Measurements from ENCODE around the gene BANP.
A peak's percentile ranks its signal among the peaks of the same experiment; 100 is the strongest.

The BANP gene

GRCh38 chr16:87966685-87967185 is 15.5 kb downstream of the BANP start:
- DNase-seq (ENCODE audit: low spot score), result no peak
- Histone ChIP-seq H3K4me1 (ENCODE audit: insufficient read depth, poor library complexity, severe bottlenecking) (peaks cover 20% of the 10 kb centered on the region), H3K27me3 (ENCODE audit: insufficient read depth, poor library complexity, severe bottlenecking) (no peaks in the 10 kb centered on the region), H3K4me3 (ENCODE audit: severe bottlenecking) (no peak overlapping the region), H3K27ac (ENCODE audit: poor library complexity, severe bottlenecking) (peak overlapping the region; percentile 2), H3K9me3 (ENCODE audit: severe bottlenecking) (peaks cover 2% of the 10 kb centered on the region), H3K36me3 (ENCODE audit: low read depth) (no peaks in the 10 kb centered on the region)
- no peak for TF ChIP-seq CTCF (IDR thresholded peaks at IDR 0.05; ENCODE audit: poor library complexity, severe bottlenecking)
- peak; percentile 56 for ATAC-seq (ENCODE audit: low read depth)

GRCh38 chr16:87968541-87968940 is 17.3 kb downstream of the BANP start:
- no peak overlapping the region for H3K27ac ChIP-seq (ENCODE audit: poor library complexity, severe bottlenecking)
- no peaks in the 10 kb centered on the region for H3K36me3 ChIP-seq (ENCODE audit: low read depth)
- no peaks in the 10 kb centered on the region for H3K27me3 ChIP-seq (ENCODE audit: insufficient read depth, poor library complexity, severe bottlenecking)
- ATAC-seq (ENCODE audit: low read depth) (no peak), DNase-seq (ENCODE audit: low spot score) (no peak)
- TF ChIP-seq CTCF (IDR thresholded peaks at IDR 0.05; ENCODE audit: poor library complexity, severe bottlenecking), result no peak
- peaks cover 12% of the 10 kb centered on the region for H3K9me3 ChIP-seq (ENCODE audit: severe bottlenecking)
- no peak overlapping the region for H3K4me3 ChIP-seq (ENCODE audit: severe bottlenecking)
- H3K4me1 ChIP-seq (ENCODE audit: insufficient read depth, poor library complexity, severe bottlenecking), result peaks cover 10% of the 10 kb centered on the region

GRCh38 chr16:87970186-87970585 is 19.0 kb downstream of the BANP start:
- Histone ChIP-seq H3K36me3 (ENCODE audit: low read depth) (no peaks in the 10 kb centered on the region), H3K27me3 (ENCODE audit: insufficient read depth, poor library complexity, severe bottlenecking) (no peaks in the 10 kb centered on the region), H3K4me1 (ENCODE audit: insufficient read depth, poor library complexity, severe bottlenecking) (peaks cover 6% of the 10 kb centered on the region), H3K4me3 (ENCODE audit: severe bottlenecking) (no peak overlapping the region), H3K27ac (ENCODE audit: poor library complexity, severe bottlenecking) (no peak overlapping the region), H3K9me3 (ENCODE audit: severe bottlenecking) (peaks cover 12% of the 10 kb centered on the region)
- ATAC-seq (ENCODE audit: low read depth) (no peak), DNase-seq (ENCODE audit: low spot score) (no peak)
- TF ChIP-seq CTCF (IDR thresholded peaks at IDR 0.05; ENCODE audit: poor library complexity, severe bottlenecking), result no peak

GRCh38 chr16:87971933-87972332 is 20.7 kb downstream of the BANP start:
- H3K4me3 ChIP-seq (ENCODE audit: severe bottlenecking), result no peak overlapping the region
- H3K27me3 ChIP-seq (ENCODE audit: insufficient read depth, poor library complexity, severe bottlenecking), result no peaks in the 10 kb centered on the region
- H3K27ac ChIP-seq (ENCODE audit: poor library complexity, severe bottlenecking), result no peak overlapping the region
- H3K4me1 ChIP-seq (ENCODE audit: insufficient read depth, poor library complexity, severe bottlenecking), result no peaks in the 10 kb centered on the region
- no peak for ATAC-seq (ENCODE audit: low read depth)
- DNase-seq (ENCODE audit: low spot score), result no peak
- TF ChIP-seq CTCF (IDR thresholded peaks at IDR 0.05; ENCODE audit: poor library complexity, severe bottlenecking), result no peak
- H3K36me3 ChIP-seq (ENCODE audit: low read depth), result no peaks in the 10 kb centered on the region
- peaks cover 12% of the 10 kb centered on the region for H3K9me3 ChIP-seq (ENCODE audit: severe bottlenecking)

GRCh38 chr16:87973717-87974116 is 22.5 kb downstream of the BANP start:
- Histone ChIP-seq H3K27me3 (ENCODE audit: insufficient read depth, poor library complexity, severe bottlenecking) (no peaks in the 10 kb centered on the region), H3K4me1 (ENCODE audit: insufficient read depth, poor library complexity, severe bottlenecking) (no peaks in the 10 kb centered on the region), H3K4me3 (ENCODE audit: severe bottlenecking) (no peak overlapping the region), H3K36me3 (ENCODE audit: low read depth) (no peaks in the 10 kb centered on the region), H3K27ac (ENCODE audit: poor library complexity, severe bottlenecking) (no peak overlapping the region), H3K9me3 (ENCODE audit: severe bottlenecking) (peaks cover 12% of the 10 kb centered on the region)
- ATAC-seq (ENCODE audit: low read depth) (no peak), DNase-seq (ENCODE audit: low spot score) (no peak)
- TF ChIP-seq CTCF (IDR thresholded peaks at IDR 0.05; ENCODE audit: poor library complexity, severe bottlenecking), result no peak

All from RWPE2 (cell line).